IMR-90 (cell line): ENCODE data around the gene SLC12A8. TPM values are rescaled to one million over a fixed set of nuclear protein-coding genes. Genes with fewer than 3 reads are reported as not detected.
A peak's percentile ranks its signal among the peaks of the same experiment; 100 is the strongest.

Experiments used
- ATAC-seq: fragments of 200-7000 bp; cut with Tn5 transposase; 2 replicates; pipeline ENCODE4 v1.9.1; 2020; ENCODE audit warnings: low read depth, mild to moderate bottlenecking, moderate library complexity
- BruUV-seq: library from RNA; stranded (reverse); fragments of 400-500 nt; replicated peaks from 2 replicates; lab custom pipeline; 2021; lab: Mats Ljungman, UMichigan
- CTCF ChIA-PET: fragments of 300-600 bp; formaldehyde crosslinking; extraction: SDS; loops from one replicate; lab custom pipeline; 2021; ENCODE audit warnings: antibody characterized with exemption; lab: Yijun Ruan, JAX
- POLR2A ChIA-PET: fragments of 300-600 bp; sonication (Branson Sonifier 250); formaldehyde crosslinking; loops from one replicate; lab custom pipeline; 2022; ENCODE audit warnings: antibody characterized with exemption; ENCODE audit not compliant: unreplicated experiment; lab: Charles Lee
- DNase-seq: peaks from one replicate; pipeline ENCODE4 v3.0.0; 2013
- H2AFZ ChIP-seq: replicated peaks from 2 replicates; pipeline ENCODE3; 2013; ENCODE audit warnings: low read length, mild to moderate bottlenecking; ENCODE audit not compliant: poor library complexity
- H2AK5ac ChIP-seq: 2 replicates; pipeline ENCODE4 v1.6.1; 2013; ENCODE audit warnings: low read depth, low read length, inconsistent platforms
- H2AK9ac ChIP-seq: replicated peaks from 2 replicates; pipeline ENCODE3; 2013; ENCODE audit warnings: mild to moderate bottlenecking, low read depth, low read length, moderate library complexity; ENCODE audit not compliant: poor library complexity
- H2BK120ac ChIP-seq: 2 replicates; pipeline ENCODE4 v1.6.1; 2013; ENCODE audit warnings: low read depth, low read length, inconsistent platforms
- H2BK15ac ChIP-seq: 3 replicates; pipeline ENCODE4 v1.6.1; 2013; ENCODE audit warnings: low read depth, low read length, inconsistent platforms
- H2BK20ac ChIP-seq: 2 replicates; pipeline ENCODE4 v1.6.1; 2013; ENCODE audit warnings: low read depth, mild to moderate bottlenecking, inconsistent platforms, low read length, moderate library complexity
- H2BK5ac ChIP-seq: 2 replicates; pipeline ENCODE4 v1.6.1; 2013; ENCODE audit warnings: mild to moderate bottlenecking, low read depth, low read length, inconsistent platforms; ENCODE audit not compliant: poor library complexity, severe bottlenecking
- H3K14ac ChIP-seq: replicated peaks from 2 replicates; pipeline ENCODE4 v1.6.1; 2013; ENCODE audit warnings: low read depth, low read length, inconsistent platforms
- H3K18ac ChIP-seq: 2 replicates; pipeline ENCODE4 v1.6.1; 2013; ENCODE audit warnings: low read depth, low read length, control low read depth
- H3K23ac ChIP-seq: 2 replicates; pipeline ENCODE4 v1.6.1; 2013; ENCODE audit warnings: low read depth, low read length, inconsistent platforms
- H3K27ac ChIP-seq: 2 replicates; pipeline ENCODE4 v1.5.1; 2013; ENCODE audit warnings: mild to moderate bottlenecking, control low read depth, low read length; ENCODE audit not compliant: insufficient read depth
- H3K27me3 ChIP-seq: 2 replicates; pipeline ENCODE4 v1.6.1; 2013; ENCODE audit warnings: low read length; ENCODE audit not compliant: control insufficient read depth, insufficient read depth
- H3K36me3 ChIP-seq: 2 replicates; pipeline ENCODE4 v1.6.1; 2013; ENCODE audit warnings: low read length, mixed read lengths; ENCODE audit not compliant: control insufficient read depth, insufficient read depth
- H3K4ac ChIP-seq: 2 replicates; pipeline ENCODE4 v1.6.1; 2013; ENCODE audit warnings: low read depth, low read length, inconsistent platforms
- H3K4me1 ChIP-seq: 2 replicates; pipeline ENCODE4 v1.6.1; 2013; ENCODE audit warnings: low read length, mixed read lengths; ENCODE audit not compliant: control insufficient read depth, insufficient read depth
- H3K4me2 ChIP-seq: 2 replicates; pipeline ENCODE4 v1.6.1; 2013; ENCODE audit warnings: low read depth, mild to moderate bottlenecking, control low read depth, low read length, moderate library complexity
- H3K4me3 ChIP-seq: 2 replicates; pipeline ENCODE4 v1.5.1; 2013; ENCODE audit warnings: low read depth, mild to moderate bottlenecking, control low read depth, low read length, moderate library complexity; ENCODE audit not compliant: insufficient read depth
- H3K56ac ChIP-seq: 2 replicates; pipeline ENCODE4 v1.6.1; 2013; ENCODE audit warnings: low read length, inconsistent platforms; ENCODE audit not compliant: insufficient read depth; ENCODE audit errors: extremely low read depth
- H3K79me1 ChIP-seq, 2 experiments: 2 replicates each; pipeline ENCODE4 v1.6.1; 2013; ENCODE audit warnings: low read length in 2 of 2, inconsistent platforms in 1 of 2, low read depth in 1 of 2
- H3K9ac ChIP-seq: 2 replicates; pipeline ENCODE4 v1.6.1; 2013; ENCODE audit warnings: low read depth, low read length, control low read depth
- H3K9me1 ChIP-seq: 2 replicates; pipeline ENCODE4 v1.6.1; 2013; ENCODE audit warnings: low read length, inconsistent platforms; ENCODE audit not compliant: insufficient read depth
- H3K9me3 ChIP-seq: 2 replicates; pipeline ENCODE4 v1.6.1; 2013; ENCODE audit warnings: low read length; ENCODE audit not compliant: control insufficient read depth, insufficient read depth
- H4K20me1 ChIP-seq: 2 replicates; pipeline ENCODE4 v1.6.1; 2013; ENCODE audit warnings: low read length, inconsistent platforms; ENCODE audit not compliant: insufficient read depth
- H4K5ac ChIP-seq: 2 replicates; pipeline ENCODE4 v1.6.1; 2013; ENCODE audit warnings: mild to moderate bottlenecking, low read depth, low read length, control low read depth
- H4K8ac ChIP-seq, 2 experiments: 2 replicates each; pipeline ENCODE4 v1.6.1; 2013; ENCODE audit warnings: low read depth in 2 of 2, low read length in 2 of 2, control low read depth in 1 of 2, inconsistent platforms in 1 of 2
- H4K91ac ChIP-seq: 2 replicates; pipeline ENCODE4 v1.6.1; 2013; ENCODE audit warnings: low read depth, low read length, inconsistent platforms; ENCODE audit not compliant: insufficient read depth
- BHLHE40 ChIP-seq: fragments of 150-350 bp; IDR thresholded peaks from 2 replicates; pipeline ENCODE4 v1.6.1; 2016; ENCODE audit warnings: mild to moderate bottlenecking, low read depth, low read length
- CEBPB ChIP-seq: IDR thresholded peaks from 2 replicates; pipeline ENCODE4 v1.6.1; 2012; ENCODE audit warnings: low read depth, low read length, improper control_type of control experiment
- CTCF ChIP-seq: conservative IDR thresholded peaks from 2 replicates; pipeline ENCODE4 v1.5.1; 2012; ENCODE audit warnings: mild to moderate bottlenecking, low read depth, low read length, improper control_type of control experiment
- MAFK ChIP-seq: IDR thresholded peaks from 2 replicates; pipeline ENCODE4 v1.6.1; 2012; ENCODE audit warnings: low read depth, low read length, improper control_type of control experiment
- MAZ ChIP-seq: IDR thresholded peaks from 2 replicates; pipeline ENCODE4 v1.6.1; 2012; ENCODE audit warnings: low read depth, mild to moderate bottlenecking, low read length, improper control_type of control experiment, moderate library complexity, borderline replicate concordance
- RAD21 ChIP-seq: IDR thresholded peaks from 2 replicates; pipeline ENCODE4 v1.6.1; 2012; ENCODE audit warnings: low read length, improper control_type of control experiment
- RCOR1 ChIP-seq: IDR thresholded peaks from 2 replicates; pipeline ENCODE4 v1.6.1; 2012; ENCODE audit warnings: mild to moderate bottlenecking, low read length, improper control_type of control experiment; ENCODE audit not compliant: insufficient replicate concordance
- RFX5 ChIP-seq: IDR thresholded peaks from 2 replicates; pipeline ENCODE4 v1.8.0; 2012; ENCODE audit warnings: low read depth, mild to moderate bottlenecking, low read length, moderate library complexity
- WGBS, 2 experiments: methylation state at CpG; one replicate each; pipeline versions ENCODE4 v1.1.5 to v1.1.7; 2013; ENCODE audit warnings: missing lambda C conversion rate in 2 of 2; ENCODE audit not compliant: insufficient read length in 1 of 2; ENCODE audit errors: extremely low coverage in 2 of 2; 5-methylcytosine and 5-hydroxymethylcytosine counted together
- dilution Hi-C: fragments of 300-500 bp; cut with HindIII; formaldehyde crosslinking; loops from one replicate; pipeline ENCODE4 v1.14.3; 2018; ENCODE audit warnings: low sequenced_read_pairs; ENCODE audit not compliant: unreplicated experiment
- in situ Hi-C: fragments of 300-500 bp; cut with MboI; formaldehyde crosslinking; loops from 3 replicates; pipeline ENCODE4 v1.14.3; 2019; ENCODE audit warnings: low sequenced_read_pairs, inconsistent platforms, mixed read lengths
- intact Hi-C: fragments of 100-400 bp; cut with micrococcal nuclease; formaldehyde crosslinking; loops from 2 replicates; pipeline ENCODE4 v1.10.0; 2022
- polyA plus RNA-seq, 3 experiments: library from polyadenylated mRNA; depleted of rRNA; stranded (reverse); fragments of >200 nt; gene quantifications; 2 replicates each; pipeline ENCODE4 v1.2.3, GENCODE V29; 2012; ENCODE audit warnings: low replicate concordance in 1 of 3
- total RNA-seq: library from RNA; depleted of rRNA; stranded (reverse); fragments of >200 nt; gene quantifications from 2 replicates; pipeline ENCODE4 v1.2.3, GENCODE V29; 2012

The SLC12A8 gene
- total and polyA plus RNA-seq, 2 of the 4 experiments (the other 2 are of a cell fraction): 2.2 to 4.3 TPM

GRCh38 chr3:125140011-125140817, 72.3 kb downstream of the SLC12A8 start:
- 67% methylated on average over 8 of the region's 12 CpGs; no CpG with 5 or more reads in 1 of the 2 experiments for WGBS, 2 experiments
- Histone ChIP-seq H3K27me3 (no peaks in the 10 kb centered on the region), H2BK20ac (peak overlapping the region; percentile 97), H2BK120ac (peak overlapping the region; percentile 95), H3K9ac (peak overlapping the region; percentile 1; the same call in 1 of the 2 replicates), H3K9me1 (peaks cover 34% of the 10 kb centered on the region), H3K27ac (peak overlapping the region; percentile 56), H3K79me1 (peaks cover 0 to 2% of the 10 kb centered on the region in 2 experiments; a peak in 1 of 4 replicates), H3K4me2 (no peak overlapping the region), H3K14ac (peak overlapping the region; percentile 94), H3K18ac (peak overlapping the region; percentile 82), H2AFZ (peak overlapping the region; percentile 81), H3K23ac (peak overlapping the region; percentile 91), H3K56ac (no peak overlapping the region), H3K4me3 (no peak overlapping the region), H3K9me3 (no peaks in the 10 kb centered on the region; the same call in 1 of the 2 replicates), H3K4ac (peak overlapping the region; percentile 93), H4K91ac (peak overlapping the region; percentile 96), H3K36me3 (no peaks in the 10 kb centered on the region), H2AK9ac (peak overlapping the region; percentile 90), H2BK5ac (peak overlapping the region; percentile 95), H2AK5ac (peak overlapping the region; percentile 96), H4K20me1 (no peaks in the 10 kb centered on the region), H2BK15ac (peak overlapping the region; percentile 74; the same call in 2 of the 3 replicates), H4K8ac (peak overlapping the region; percentile 63 to 86), H4K5ac (peak overlapping the region; percentile 25), H3K4me1 (peaks cover 34% of the 10 kb centered on the region)
- in situ Hi-C loops: no loop called here
- no TSS peak for BruUV-seq
- intact Hi-C loops: no loop called here
- TF ChIP-seq CTCF (no peak), MAZ (no peak), RCOR1 (no peak), RAD21 (no peak), BHLHE40 (peak; percentile 31; the same call in 1 of the 2 replicates), CEBPB (no peak), MAFK (0 out of 2 replicates have a peak, but pooled peaks have one; percentile 4), RFX5 (no peak)
- ATAC-seq (peak; percentile 66), DNase-seq (peak; percentile 61)
- dilution Hi-C loops: no loop called here
- POLR2A ChIA-PET: interaction anchor here (1.3 kb wide), 1 partner anchor 11 kb away, joined by 5 read pairs; no protein-coding TSS in a partner anchor
- CTCF ChIA-PET: interaction anchor here (1.0 to 1.3 kb wide), 2 partner anchors 11 to 14 kb away, joined by 3 to 4 read pairs; no protein-coding TSS in a partner anchor
